Nephron (organoid): ENCODE results near the gene RYR1.

Experiments used
- H3K27ac Mint-ChIP-seq, 3 experiments: 2 replicates each; pipeline ENCODE4 v1.8.0; 2020; ENCODE audit warnings: mixed read lengths in 3 of 3, mild to moderate bottlenecking in 2 of 3, moderate library complexity in 1 of 3
- H3K27me3 Mint-ChIP-seq: 2 replicates; pipeline ENCODE4 v1.8.0; 2021; ENCODE audit warnings: low read depth, mild to moderate bottlenecking, moderate library complexity, mixed read lengths
- H3K36me3 Mint-ChIP-seq: 2 replicates; pipeline ENCODE4 v1.8.0; 2020; ENCODE audit warnings: low read depth, mixed read lengths
- H3K4me1 Mint-ChIP-seq: 2 replicates; pipeline ENCODE4 v1.8.0; 2020; ENCODE audit warnings: mixed read lengths
- H3K4me3 Mint-ChIP-seq, 3 experiments: 2 replicates each; pipeline ENCODE4 v1.8.0; 2020; ENCODE audit warnings: mild to moderate bottlenecking in 3 of 3, mixed read lengths in 3 of 3, moderate library complexity in 2 of 3
- H3K9me3 Mint-ChIP-seq: 2 replicates; pipeline ENCODE4 v1.8.0; 2020; ENCODE audit warnings: mixed read lengths
- TF ChIP-seq, protein P1 (sequence below), 3 experiments: fragments of 200-600 bp; sonication (generic); IDR thresholded peaks; one replicate each; pipeline ENCODE4 v1.5.0; 2021; ENCODE audit warnings: antibody characterized with exemption in 3 of 3; ENCODE audit not compliant: unreplicated experiment in 3 of 3

RYR1 gene

GRCh38 chr19:38486731-38487336, 53.3 kb downstream of the RYR1 start:
- Mint-ChIP-seq H3K4me1 (no peaks in the 10 kb centered on the region), H3K4me3 (no peak overlapping the region), H3K36me3 (peaks cover 32% of the 10 kb centered on the region), H3K9me3 (peaks cover 15% of the 10 kb centered on the region), H3K27me3 (peaks cover 4% of the 10 kb centered on the region), H3K27ac (no peak overlapping the region)
- TF ChIP-seq, protein P1, sequence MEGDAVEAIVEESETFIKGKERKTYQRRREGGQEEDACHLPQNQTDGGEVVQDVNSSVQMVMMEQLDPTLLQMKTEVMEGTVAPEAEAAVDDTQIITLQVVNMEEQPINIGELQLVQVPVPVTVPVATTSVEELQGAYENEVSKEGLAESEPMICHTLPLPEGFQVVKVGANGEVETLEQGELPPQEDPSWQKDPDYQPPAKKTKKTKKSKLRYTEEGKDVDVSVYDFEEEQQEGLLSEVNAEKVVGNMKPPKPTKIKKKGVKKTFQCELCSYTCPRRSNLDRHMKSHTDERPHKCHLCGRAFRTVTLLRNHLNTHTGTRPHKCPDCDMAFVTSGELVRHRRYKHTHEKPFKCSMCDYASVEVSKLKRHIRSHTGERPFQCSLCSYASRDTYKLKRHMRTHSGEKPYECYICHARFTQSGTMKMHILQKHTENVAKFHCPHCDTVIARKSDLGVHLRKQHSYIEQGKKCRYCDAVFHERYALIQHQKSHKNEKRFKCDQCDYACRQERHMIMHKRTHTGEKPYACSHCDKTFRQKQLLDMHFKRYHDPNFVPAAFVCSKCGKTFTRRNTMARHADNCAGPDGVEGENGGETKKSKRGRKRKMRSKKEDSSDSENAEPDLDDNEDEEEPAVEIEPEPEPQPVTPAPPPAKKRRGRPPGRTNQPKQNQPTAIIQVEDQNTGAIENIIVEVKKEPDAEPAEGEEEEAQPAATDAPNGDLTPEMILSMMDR (IDR thresholded peaks at IDR 0.05; ENCODE audit: unreplicated experiment in 3 of 3), result no peak

DNA sequence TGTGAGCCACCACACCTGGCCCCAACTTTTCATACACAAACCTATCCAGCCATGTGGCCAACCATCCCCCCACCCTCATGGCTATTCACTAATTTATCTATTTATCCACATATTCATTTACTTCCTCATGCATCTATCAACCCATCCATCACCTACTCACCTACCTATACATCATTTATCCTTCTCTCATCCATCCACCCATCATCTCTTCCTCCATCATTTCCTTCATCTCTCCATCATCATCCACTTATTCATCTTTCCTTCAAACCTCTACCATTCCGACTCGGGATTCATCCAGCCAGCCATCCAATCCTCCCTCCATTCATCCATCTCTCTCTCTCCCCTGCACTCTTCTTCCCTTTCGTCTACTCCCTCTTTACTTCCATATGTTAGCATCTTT, 54.6 kb downstream of the RYR1 start:
- Mint-ChIP-seq H3K36me3 (peaks cover 32% of the 10 kb centered on the region), H3K9me3 (peaks cover 15% of the 10 kb centered on the region), H3K4me1 (no peaks in the 10 kb centered on the region), H3K27me3 (peaks cover 4% of the 10 kb centered on the region), H3K27ac (no peak overlapping the region), H3K4me3 (no peak overlapping the region)
- TF ChIP-seq, protein P1 (IDR thresholded peaks at IDR 0.05; ENCODE audit: unreplicated experiment in 3 of 3), result no peak

- Mint-ChIP-seq H3K4me1 (no peaks in the 10 kb centered on the region), H3K27me3 (peaks cover 4% of the 10 kb centered on the region), H3K4me3 (no peak overlapping the region), H3K27ac (no peak overlapping the region), H3K36me3 (peaks cover 32% of the 10 kb centered on the region), H3K9me3 (peaks cover 15% of the 10 kb centered on the region)
- TF ChIP-seq, protein P1 (IDR thresholded peaks at IDR 0.05; ENCODE audit: unreplicated experiment in 3 of 3), result no peak
These were observed 55.4 kb downstream of the RYR1 start for GRCh38 chr19:38488776-38489481.

GRCh38 chr19:38490861-38491260, 57.4 kb downstream of the RYR1 start:
- TF ChIP-seq, protein P1 (IDR thresholded peaks at IDR 0.05; ENCODE audit: unreplicated experiment in 3 of 3), result no peak
- Mint-ChIP-seq H3K4me3 (no peak overlapping the region), H3K9me3 (peaks cover 15% of the 10 kb centered on the region), H3K27me3 (peaks cover 4% of the 10 kb centered on the region), H3K4me1 (no peaks in the 10 kb centered on the region), H3K27ac (no peak overlapping the region), H3K36me3 (peaks cover 32% of the 10 kb centered on the region)

GRCh38 chr19:38492181-38492813, 58.8 kb downstream of the RYR1 start:
- Mint-ChIP-seq H3K4me1 (peaks cover 2% of the 10 kb centered on the region), H3K36me3 (peaks cover 25% of the 10 kb centered on the region), H3K4me3 (no peak overlapping the region), H3K27ac (no peak overlapping the region), H3K9me3 (peaks cover 9% of the 10 kb centered on the region), H3K27me3 (peaks cover 4% of the 10 kb centered on the region)
- TF ChIP-seq, protein P1 (IDR thresholded peaks at IDR 0.05; ENCODE audit: unreplicated experiment in 3 of 3), result no peak
